WTC11 (cell line): ENCODE measurements around the gene CTNND2. TPM values are rescaled to one million over a fixed set of nuclear protein-coding genes. Genes with fewer than 3 reads are reported as not detected.

ENCODE experiments used
- ATAC-seq: fragments of 200-7000 bp; cut with Tn5 transposase; 2 replicates; pipeline ENCODE4 v1.10.0; 2021; ENCODE audit warnings: mild to moderate bottlenecking, moderate library complexity
- CTCF ChIA-PET: fragments of 300-600 bp; sonication (Branson Sonifier 250); formaldehyde crosslinking; loops from one replicate; lab custom pipeline; 2021; ENCODE audit warnings: antibody characterized with exemption; lab: Charles Lee
- POLR2A ChIA-PET: fragments of 350-600 bp; sonication (Branson Sonifier 250); formaldehyde crosslinking; loops from one replicate; lab custom pipeline; 2021; ENCODE audit warnings: antibody characterized with exemption; lab: Charles Lee
- DNase-seq: peaks from one replicate; pipeline ENCODE4 v3.0.0; 2021; ENCODE audit warnings: low spot score
- H3K27ac Mint-ChIP-seq: 2 replicates; pipeline ENCODE4 v1.8.0; 2021; ENCODE audit warnings: mixed read lengths
- H3K27me3 Mint-ChIP-seq: 2 replicates; pipeline ENCODE4 v1.8.0; 2021; ENCODE audit warnings: low read depth, mild to moderate bottlenecking, moderate library complexity, mixed read lengths
- H3K36me3 Mint-ChIP-seq: 2 replicates; pipeline ENCODE4 v1.8.0; 2021; ENCODE audit warnings: mixed read lengths
- H3K4me1 Mint-ChIP-seq: 2 replicates; pipeline ENCODE4 v1.8.0; 2022; ENCODE audit warnings: mixed read lengths
- H3K4me3 Mint-ChIP-seq: 2 replicates; pipeline ENCODE4 v1.8.0; 2021; ENCODE audit warnings: mild to moderate bottlenecking, moderate library complexity, mixed read lengths
- H3K9me3 Mint-ChIP-seq: 2 replicates; pipeline ENCODE4 v1.8.0; 2021; ENCODE audit warnings: mixed read lengths
- ATF3 ChIP-seq: sonication (generic); formaldehyde crosslinking; conservative IDR thresholded peaks from 2 replicates; pipeline ENCODE4 v1.8.1; 2022; ENCODE audit warnings: mild to moderate bottlenecking, missing genetic modification reagents
- ATF6 ChIP-seq: sonication (generic); formaldehyde crosslinking; IDR thresholded peaks from 2 replicates; pipeline ENCODE4 v1.8.1; 2023; ENCODE audit warnings: mild to moderate bottlenecking, missing genetic modification reagents
- CREM ChIP-seq: sonication (generic); formaldehyde crosslinking; IDR thresholded peaks from 2 replicates; pipeline ENCODE4 v1.8.1; 2022; ENCODE audit warnings: mild to moderate bottlenecking, missing genetic modification reagents, moderate library complexity
- CTCF ChIP-seq: fragments of 200-600 bp; IDR thresholded peaks from 2 replicates; pipeline ENCODE4 v1.8.0; 2022; ENCODE audit warnings: antibody characterized with exemption
- ERG ChIP-seq: fragments of 250-450 bp; sonication (Bioruptor Pico); IDR thresholded peaks from 2 replicates; pipeline ENCODE4 v1.8.0; 2021; ENCODE audit warnings: mild to moderate bottlenecking
- FOXP4 ChIP-seq: sonication (generic); formaldehyde crosslinking; IDR thresholded peaks from 2 replicates; pipeline ENCODE4 v1.8.0; 2022; ENCODE audit warnings: mild to moderate bottlenecking, missing genetic modification reagents
- HMGXB4 ChIP-seq: sonication (generic); formaldehyde crosslinking; IDR thresholded peaks from 2 replicates; pipeline ENCODE4 v1.8.1; 2023; ENCODE audit warnings: mild to moderate bottlenecking, moderate library complexity, missing genetic modification reagents
- IRF1 ChIP-seq: sonication (generic); formaldehyde crosslinking; IDR thresholded peaks from 2 replicates; pipeline ENCODE4 v1.8.0; 2023; ENCODE audit warnings: missing genetic modification reagents
- MLX ChIP-seq: sonication (generic); formaldehyde crosslinking; IDR thresholded peaks from 2 replicates; pipeline ENCODE4 v1.8.1; 2023; ENCODE audit warnings: mild to moderate bottlenecking, missing genetic modification reagents, moderate library complexity
- MXD4 ChIP-seq: fragments of 250-450 bp; sonication (Bioruptor Pico); IDR thresholded peaks from 2 replicates; pipeline ENCODE4 v1.8.0; 2021; ENCODE audit warnings: mild to moderate bottlenecking, moderate library complexity, borderline replicate concordance
- NR1H2 ChIP-seq: sonication (generic); formaldehyde crosslinking; IDR thresholded peaks from 2 replicates; pipeline ENCODE4 v1.9.0; 2021; ENCODE audit warnings: mild to moderate bottlenecking, moderate library complexity, missing genetic modification reagents
- OVOL2 ChIP-seq: fragments of 250-450 bp; sonication (Bioruptor Pico); IDR thresholded peaks from 2 replicates; pipeline ENCODE4 v1.9.0; 2021; ENCODE audit warnings: mild to moderate bottlenecking, borderline replicate concordance
- SMAD3 ChIP-seq: sonication (generic); formaldehyde crosslinking; IDR thresholded peaks from 2 replicates; pipeline ENCODE4 v1.8.0; 2022; ENCODE audit warnings: missing genetic modification reagents, mild to moderate bottlenecking, borderline replicate concordance
- SOX15 ChIP-seq: fragments of 250-450 bp; sonication (Bioruptor Pico); IDR thresholded peaks from 2 replicates; pipeline ENCODE4 v1.9.0; 2021; ENCODE audit warnings: mild to moderate bottlenecking
- SP1 ChIP-seq: sonication (generic); formaldehyde crosslinking; conservative IDR thresholded peaks from 2 replicates; pipeline ENCODE4 v1.8.1; 2022; ENCODE audit warnings: missing genetic modification reagents
- TCF7 ChIP-seq: sonication (generic); formaldehyde crosslinking; IDR thresholded peaks from 2 replicates; pipeline ENCODE4 v1.8.0; 2022; ENCODE audit warnings: mild to moderate bottlenecking, low read depth, missing genetic modification reagents, moderate library complexity
- TP53 ChIP-seq: sonication (generic); formaldehyde crosslinking; IDR thresholded peaks from 2 replicates; pipeline ENCODE4 v1.8.1; 2023; ENCODE audit warnings: mild to moderate bottlenecking, missing genetic modification reagents
- ZNF232 ChIP-seq: sonication (generic); formaldehyde crosslinking; IDR thresholded peaks from 2 replicates; pipeline ENCODE4 v1.8.0; 2022; ENCODE audit warnings: mild to moderate bottlenecking, missing genetic modification reagents
- ZNF281 ChIP-seq: sonication (generic); formaldehyde crosslinking; IDR thresholded peaks from 2 replicates; pipeline ENCODE4 v1.8.0; 2023; ENCODE audit warnings: mild to moderate bottlenecking, missing genetic modification reagents
- ZNF423 ChIP-seq: fragments of 250-450 bp; sonication (Bioruptor Pico); IDR thresholded peaks from 2 replicates; pipeline ENCODE4 v2.1.2; 2022; ENCODE audit warnings: mild to moderate bottlenecking, moderate library complexity
- total RNA-seq: library from RNA; stranded (reverse); gene quantifications from 3 replicates; pipeline ENCODE4 v1.2.3, GENCODE V29; 2021

The CTNND2 gene
- total RNA-seq, 1 experiment from 2014 or later = 11.9 TPM

- TF ChIP-seq ATF6 (CRISPR knock-in tag) (no peak), ERG (CRISPR knock-in tag) (no peak), MXD4 (CRISPR knock-in tag) (no peak), SMAD3 (CRISPR knock-in tag) (no peak), OVOL2 (no peak), NR1H2 (CRISPR knock-in tag) (no peak), TCF7 (CRISPR knock-in tag) (no peak), SOX15 (CRISPR knock-in tag) (no peak)
Measured at GRCh38 chr5:11733840-11734192, 170.4 kb downstream of the CTNND2 start (continued).

GRCh38 chr5:11733185-11733839 lies 170.9 kb downstream of the CTNND2 start:
- no peak overlapping the region for H3K4me3 Mint-ChIP-seq
- ChIA-PET POLR2A (no interaction called here), CTCF (no interaction called here)
- no peak for ATAC-seq
- no peak for DNase-seq
- peaks cover 4% of the 10 kb centered on the region; the same call in 1 of the 2 replicates for H3K4me1 Mint-ChIP-seq
- H3K36me3 Mint-ChIP-seq = no peaks in the 10 kb centered on the region
- no peak overlapping the region for H3K27ac Mint-ChIP-seq
- H3K27me3 Mint-ChIP-seq = no peaks in the 10 kb centered on the region
- no peaks in the 10 kb centered on the region for H3K9me3 Mint-ChIP-seq
- TF ChIP-seq ZNF423 (CRISPR knock-in tag) (no peak), TCF7 (CRISPR knock-in tag) (no peak), ATF3 (CRISPR knock-in tag) (no peak), IRF1 (CRISPR knock-in tag) (no peak), HMGXB4 (CRISPR knock-in tag) (no peak), CREM (no peak), ATF6 (CRISPR knock-in tag) (no peak), SP1 (CRISPR knock-in tag) (no peak), FOXP4 (no peak), ZNF281 (no peak), TP53 (CRISPR knock-in tag) (no peak), CTCF (no peak), ZNF232 (CRISPR knock-in tag) (no peak), MLX (no peak)
